Measurements from ENCODE around the gene KIAA0040.
A peak's percentile ranks its signal among the peaks of the same experiment; 100 is the strongest.

KIAA0040 gene

GRCh38 chr1:175148068-175148467 lies 44.5 kb downstream of the KIAA0040 start:
- no peak for DNase-seq
- Mint-ChIP-seq H3K9me3 (no peaks in the 10 kb centered on the region), H3K27ac (no peak overlapping the region), H3K4me1 (ENCODE audit: low read depth) (peaks cover 8% of the 10 kb centered on the region), H3K27me3 (peaks cover 40% of the 10 kb centered on the region), H3K4me3 (no peak overlapping the region), H3K36me3 (ENCODE audit: low read depth) (no peaks in the 10 kb centered on the region)

GRCh38 chr1:175147569-175147968 lies 45.0 kb downstream of the KIAA0040 start:
- no peak overlapping the region for H3K4me3 Mint-ChIP-seq
- H3K36me3 Mint-ChIP-seq (ENCODE audit: low read depth), result no peaks in the 10 kb centered on the region
- H3K9me3 Mint-ChIP-seq, result no peaks in the 10 kb centered on the region
- peaks cover 36% of the 10 kb centered on the region for H3K27me3 Mint-ChIP-seq
- H3K4me1 Mint-ChIP-seq (ENCODE audit: low read depth), result peaks cover 8% of the 10 kb centered on the region
- H3K27ac Mint-ChIP-seq, result no peak overlapping the region
- no peak for DNase-seq

GRCh38 chr1:175146529-175147213 lies 45.9 kb downstream of the KIAA0040 start:
- Mint-ChIP-seq H3K36me3 (ENCODE audit: low read depth) (no peaks in the 10 kb centered on the region), H3K4me1 (ENCODE audit: low read depth) (peaks cover 8% of the 10 kb centered on the region), H3K27me3 (peaks cover 30% of the 10 kb centered on the region), H3K9me3 (no peaks in the 10 kb centered on the region), H3K27ac (no peak overlapping the region), H3K4me3 (no peak overlapping the region)
- DNase-seq, result peak; percentile 81

- Mint-ChIP-seq H3K27me3 (peaks cover 24% of the 10 kb centered on the region), H3K4me1 (ENCODE audit: low read depth) (peaks cover 6% of the 10 kb centered on the region), H3K4me3 (no peak overlapping the region), H3K36me3 (ENCODE audit: low read depth) (no peaks in the 10 kb centered on the region), H3K9me3 (no peaks in the 10 kb centered on the region), H3K27ac (no peak overlapping the region)
- no peak for DNase-seq
Observed at GRCh38 chr1:175145899-175146528, 46.6 kb downstream of the KIAA0040 start.

- H3K4me3 Mint-ChIP-seq, result no peak overlapping the region
- no peaks in the 10 kb centered on the region for H3K9me3 Mint-ChIP-seq
- H3K36me3 Mint-ChIP-seq (ENCODE audit: low read depth), result no peaks in the 10 kb centered on the region
- peaks cover 4% of the 10 kb centered on the region for H3K4me1 Mint-ChIP-seq (ENCODE audit: low read depth)
- peaks cover 17% of the 10 kb centered on the region for H3K27me3 Mint-ChIP-seq
- H3K27ac Mint-ChIP-seq, result no peak overlapping the region
- no peak for DNase-seq
Observed at GRCh38 chr1:175138579-175138978, 54.0 kb downstream of the KIAA0040 start.

- no peaks in the 10 kb centered on the region for H3K36me3 Mint-ChIP-seq (ENCODE audit: low read depth)
- H3K4me1 Mint-ChIP-seq (ENCODE audit: low read depth), result peaks cover 4% of the 10 kb centered on the region
- no peak overlapping the region for H3K4me3 Mint-ChIP-seq
- no peaks in the 10 kb centered on the region for H3K9me3 Mint-ChIP-seq
- DNase-seq, result no peak
- no peak overlapping the region for H3K27ac Mint-ChIP-seq
- peaks cover 17% of the 10 kb centered on the region for H3K27me3 Mint-ChIP-seq
Observed at GRCh38 chr1:175137369-175137768, 55.2 kb downstream of the KIAA0040 start.

- no peaks in the 10 kb centered on the region for H3K36me3 Mint-ChIP-seq (ENCODE audit: low read depth)
- peaks cover 17% of the 10 kb centered on the region for H3K27me3 Mint-ChIP-seq
- no peak overlapping the region for H3K4me3 Mint-ChIP-seq
- no peaks in the 10 kb centered on the region for H3K4me1 Mint-ChIP-seq (ENCODE audit: low read depth)
- no peak overlapping the region for H3K27ac Mint-ChIP-seq
- H3K9me3 Mint-ChIP-seq, result no peaks in the 10 kb centered on the region
- no peak for DNase-seq
Observed at GRCh38 chr1:175136246-175136645, 56.3 kb downstream of the KIAA0040 start.

DNA sequence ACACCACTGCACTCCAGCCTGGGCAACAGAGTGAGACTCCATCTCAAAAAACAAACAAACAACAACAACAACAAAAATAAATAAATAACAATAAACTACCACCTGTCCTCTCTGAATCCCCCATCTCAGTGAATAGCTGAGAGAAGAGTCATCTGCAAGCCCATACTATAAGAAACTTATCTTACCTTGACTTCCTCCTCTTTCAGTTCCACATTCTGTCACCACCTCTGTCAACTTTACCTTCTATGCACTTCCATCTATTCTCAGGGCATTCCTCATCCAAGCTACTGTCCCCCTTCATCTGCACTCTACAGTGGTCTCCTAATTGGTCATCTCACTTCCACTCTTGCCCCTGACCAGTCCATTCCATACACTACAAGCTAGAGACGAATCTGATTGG lies 58.1 kb downstream of the KIAA0040 start:
- Mint-ChIP-seq H3K36me3 (ENCODE audit: low read depth) (no peaks in the 10 kb centered on the region), H3K4me1 (ENCODE audit: low read depth) (no peaks in the 10 kb centered on the region), H3K27me3 (peaks cover 17% of the 10 kb centered on the region), H3K9me3 (no peaks in the 10 kb centered on the region), H3K27ac (no peak overlapping the region), H3K4me3 (no peak overlapping the region)
- DNase-seq, result no peak

- no peak for DNase-seq
- peaks cover 17% of the 10 kb centered on the region for H3K27me3 Mint-ChIP-seq
- H3K9me3 Mint-ChIP-seq, result no peaks in the 10 kb centered on the region
- no peak overlapping the region for H3K4me3 Mint-ChIP-seq
- H3K36me3 Mint-ChIP-seq (ENCODE audit: low read depth), result no peaks in the 10 kb centered on the region
- H3K4me1 Mint-ChIP-seq (ENCODE audit: low read depth), result no peaks in the 10 kb centered on the region
- H3K27ac Mint-ChIP-seq, result no peak overlapping the region
Observed at GRCh38 chr1:175133673-175134435, 58.7 kb downstream of the KIAA0040 start.

DNA sequence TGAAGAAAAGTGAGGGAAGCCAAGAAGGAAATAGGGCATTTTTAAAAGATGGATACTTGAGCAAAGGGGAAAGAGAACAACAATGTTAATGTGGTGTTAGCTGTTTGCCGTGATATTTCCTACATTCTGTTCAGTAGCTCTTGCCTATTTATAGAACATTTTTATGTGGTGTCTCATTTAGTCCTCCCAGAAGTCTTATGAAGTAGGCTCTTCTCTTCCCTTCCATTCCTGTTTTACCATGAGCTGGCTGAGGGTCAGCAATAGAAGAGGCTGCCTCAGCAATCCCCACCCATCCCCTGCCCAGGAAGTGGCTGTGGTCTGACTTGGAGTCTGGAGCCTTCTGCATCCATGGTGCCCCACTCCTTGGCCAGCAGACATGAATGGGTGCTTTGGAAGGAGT lies 60.1 kb downstream of the KIAA0040 start:
- Mint-ChIP-seq H3K4me3 (no peak overlapping the region), H3K4me1 (ENCODE audit: low read depth) (no peaks in the 10 kb centered on the region), H3K9me3 (no peaks in the 10 kb centered on the region), H3K27ac (no peak overlapping the region), H3K36me3 (ENCODE audit: low read depth) (no peaks in the 10 kb centered on the region), H3K27me3 (peaks cover 13% of the 10 kb centered on the region)
- DNase-seq, result no peak

DNA sequence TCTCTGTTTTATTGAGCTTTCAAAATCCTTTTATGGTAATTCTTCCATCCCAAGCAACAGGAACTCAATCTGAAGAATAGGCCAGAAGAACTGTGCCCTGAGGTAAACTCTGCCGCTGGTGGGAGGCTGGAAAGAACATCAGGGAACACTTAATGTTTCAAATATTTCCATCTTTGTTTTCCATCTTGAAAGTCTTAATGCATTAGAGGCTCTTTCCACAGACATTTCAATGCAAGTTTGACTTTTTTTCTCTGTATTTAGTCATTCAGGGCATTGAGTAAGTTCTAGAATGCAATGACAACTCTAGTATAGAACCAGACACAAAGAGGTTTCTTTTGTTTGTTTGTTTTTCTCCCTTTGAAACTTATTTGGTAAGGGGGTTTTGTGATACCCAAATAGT lies 61.5 kb downstream of the KIAA0040 start:
- Mint-ChIP-seq H3K36me3 (ENCODE audit: low read depth) (no peaks in the 10 kb centered on the region), H3K4me3 (no peak overlapping the region), H3K9me3 (no peaks in the 10 kb centered on the region), H3K27me3 (peaks cover 9% of the 10 kb centered on the region), H3K4me1 (ENCODE audit: low read depth) (no peaks in the 10 kb centered on the region), H3K27ac (no peak overlapping the region)
- no peak for DNase-seq

DNA sequence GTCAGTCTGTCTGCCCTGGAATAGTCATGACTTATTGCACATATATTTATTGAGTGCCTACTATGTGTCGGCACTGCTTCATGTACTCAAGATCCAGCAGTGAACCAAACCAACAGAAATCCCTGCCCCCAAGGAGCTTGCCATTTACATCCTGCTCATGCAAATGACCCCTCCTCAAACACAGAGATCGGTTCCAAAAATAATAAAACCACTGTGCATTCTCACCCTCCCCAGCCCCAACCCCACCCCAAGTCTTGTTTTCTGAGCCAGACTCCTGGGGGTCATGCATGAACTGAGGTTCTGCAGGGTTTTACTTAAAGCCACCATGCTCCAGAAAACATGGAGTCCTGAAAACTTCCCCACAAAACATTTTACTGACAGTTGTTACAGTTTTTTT lies 61.9 kb downstream of the KIAA0040 start:
- no peaks in the 10 kb centered on the region for H3K36me3 Mint-ChIP-seq (ENCODE audit: low read depth)
- H3K9me3 Mint-ChIP-seq, result no peaks in the 10 kb centered on the region
- H3K4me1 Mint-ChIP-seq (ENCODE audit: low read depth), result no peaks in the 10 kb centered on the region
- peaks cover 5% of the 10 kb centered on the region for H3K27me3 Mint-ChIP-seq
- H3K27ac Mint-ChIP-seq, result no peak overlapping the region
- DNase-seq, result no peak
- H3K4me3 Mint-ChIP-seq, result no peak overlapping the region

DNA sequence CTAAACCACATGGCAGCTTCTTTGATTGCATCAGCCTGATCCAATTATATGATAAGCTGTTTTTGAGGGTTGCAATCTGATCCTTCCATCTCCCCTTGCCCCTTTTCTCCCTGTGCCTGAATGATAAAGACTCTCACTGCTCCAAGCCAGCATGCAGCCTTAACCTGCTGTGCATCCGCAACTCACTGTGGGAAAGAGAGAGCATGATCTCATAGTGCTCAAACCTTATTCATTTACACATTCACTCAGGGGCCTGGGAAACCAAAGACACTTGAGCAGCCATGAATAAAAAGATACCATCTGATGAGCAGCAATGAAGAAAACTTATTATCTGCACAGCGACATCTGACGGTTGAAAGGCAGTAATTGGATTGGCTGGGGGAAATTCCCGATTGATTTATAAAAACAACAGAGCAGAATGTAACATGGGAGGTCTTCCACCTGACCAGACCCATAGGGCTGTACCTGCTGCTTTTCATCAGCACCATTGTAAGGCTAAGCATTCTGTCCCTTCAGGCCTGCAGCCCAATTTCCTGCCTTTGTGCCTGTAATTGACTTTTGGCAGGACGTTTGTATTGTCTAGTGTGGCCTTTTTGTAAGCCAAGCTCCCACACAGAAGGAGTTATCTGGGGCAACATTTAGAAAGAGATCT lies 62.5 kb downstream of the KIAA0040 start:
- H3K4me3 Mint-ChIP-seq, result no peak overlapping the region
- peaks cover 4% of the 10 kb centered on the region for H3K27me3 Mint-ChIP-seq
- no peak overlapping the region for H3K27ac Mint-ChIP-seq
- no peaks in the 10 kb centered on the region for H3K9me3 Mint-ChIP-seq
- no peaks in the 10 kb centered on the region for H3K4me1 Mint-ChIP-seq (ENCODE audit: low read depth)
- DNase-seq, result no peak
- no peaks in the 10 kb centered on the region for H3K36me3 Mint-ChIP-seq (ENCODE audit: low read depth)

DNA sequence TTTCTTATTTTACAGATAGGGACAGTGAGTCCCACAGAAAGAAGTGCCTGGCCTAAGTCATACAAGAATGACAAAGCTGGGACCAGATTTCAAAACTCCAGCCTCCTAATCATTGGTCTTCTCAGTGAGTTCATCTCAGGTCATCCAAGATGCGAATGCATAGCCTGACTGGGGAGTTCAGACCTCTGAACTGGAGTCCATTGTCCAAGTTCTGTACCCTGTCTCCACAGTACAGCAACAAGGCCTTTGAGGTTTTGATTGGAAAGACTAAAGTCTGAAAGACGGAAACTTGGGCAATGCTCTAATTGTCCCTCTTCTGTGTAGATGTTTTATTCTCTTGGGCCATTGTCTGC lies 63.0 kb downstream of the KIAA0040 start:
- no peaks in the 10 kb centered on the region for H3K9me3 Mint-ChIP-seq
- no peak overlapping the region for H3K4me3 Mint-ChIP-seq
- H3K4me1 Mint-ChIP-seq (ENCODE audit: low read depth), result no peaks in the 10 kb centered on the region
- DNase-seq, result no peak
- peaks cover 4% of the 10 kb centered on the region for H3K27me3 Mint-ChIP-seq
- no peak overlapping the region for H3K27ac Mint-ChIP-seq
- no peaks in the 10 kb centered on the region for H3K36me3 Mint-ChIP-seq (ENCODE audit: low read depth)

DNA sequence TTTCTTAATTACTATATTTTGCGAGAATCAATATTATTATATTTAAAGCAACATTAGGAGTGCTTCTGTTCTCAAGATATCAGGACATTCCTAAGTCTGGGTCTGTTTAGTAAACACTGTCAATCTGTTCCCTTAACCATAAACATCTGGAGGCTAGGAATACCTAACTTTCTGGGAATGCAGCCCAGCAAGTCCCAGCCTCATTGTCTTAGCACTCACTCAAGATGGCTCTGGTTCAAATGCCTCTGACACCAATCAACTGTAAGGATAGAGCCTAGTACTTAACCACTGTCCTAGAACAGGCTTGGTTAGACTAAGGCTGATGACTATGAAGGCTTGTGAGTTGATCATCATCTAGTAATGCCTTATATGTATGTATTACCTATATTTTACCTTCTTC lies 63.4 kb downstream of the KIAA0040 start:
- no peak for DNase-seq
- H3K4me3 Mint-ChIP-seq, result no peak overlapping the region
- H3K36me3 Mint-ChIP-seq (ENCODE audit: low read depth), result no peaks in the 10 kb centered on the region
- H3K9me3 Mint-ChIP-seq, result no peaks in the 10 kb centered on the region
- H3K4me1 Mint-ChIP-seq (ENCODE audit: low read depth), result no peaks in the 10 kb centered on the region
- no peak overlapping the region for H3K27ac Mint-ChIP-seq
- peaks cover 4% of the 10 kb centered on the region for H3K27me3 Mint-ChIP-seq

All from activated T-cell treated with anti-CD3 and anti-CD28 coated beads, Interleukin-2, amount 50 U/mL, for 24 hours (primary cell).